ENCODE results near the gene NBPF4.
"Not testable (repeated sequence)": the region's sequence is repeated elsewhere in the genome, so short reads cannot be mapped to it uniquely, and the experiment has no call there.

Gene NBPF4

DNA sequence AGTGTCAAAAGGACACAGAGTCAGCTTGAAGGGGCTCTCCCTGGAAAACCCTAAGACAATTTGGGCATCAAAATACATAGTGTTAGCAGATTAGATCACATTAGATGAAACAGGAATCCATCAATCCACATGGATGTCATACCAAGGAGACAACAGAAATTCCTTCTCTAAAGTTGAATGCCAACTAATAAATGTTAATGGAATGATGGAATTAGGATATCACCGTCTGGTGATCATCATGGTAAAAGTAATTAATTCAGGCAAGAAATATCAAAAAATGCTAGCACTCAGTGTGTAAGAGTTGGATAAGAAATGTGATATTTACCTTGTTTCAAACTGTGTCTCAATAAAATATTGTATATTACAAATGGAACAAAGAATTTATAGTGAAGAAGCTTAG lies 32.9 kb downstream of the NBPF4 start:
- no peak for DNase-seq

DNA sequence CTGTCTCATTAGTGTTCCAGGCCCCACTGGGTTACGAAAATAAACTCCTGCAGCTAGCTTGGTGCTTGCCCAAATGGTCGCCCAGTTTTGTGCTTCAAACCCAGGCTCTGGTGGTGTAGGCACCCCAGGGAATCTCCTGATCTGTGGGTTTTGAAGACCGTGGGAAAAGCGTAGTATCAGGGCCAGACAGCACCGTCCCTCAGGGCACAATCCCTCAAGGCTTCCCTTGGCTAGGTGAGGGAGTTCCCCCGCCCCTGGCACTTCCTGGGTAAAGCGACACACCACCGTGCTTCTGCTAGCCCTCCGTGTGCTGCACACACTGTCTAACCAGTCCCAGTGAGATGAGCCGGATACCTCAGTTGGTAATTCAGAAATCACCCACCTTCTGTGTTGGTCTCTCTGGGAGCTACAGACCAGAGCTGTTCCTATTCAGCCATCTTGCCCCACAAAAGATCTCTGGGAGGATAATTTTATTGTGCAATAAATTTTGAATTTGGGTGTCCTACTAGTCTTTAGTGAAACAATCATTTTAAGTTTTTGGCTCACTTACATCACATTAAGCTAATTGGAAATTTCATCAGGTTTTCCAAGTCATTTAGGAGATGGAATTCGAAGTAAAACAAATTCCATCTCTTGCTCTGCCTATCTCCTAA lies 34.3 kb downstream of the NBPF4 start:
- no peak for DNase-seq

DNA sequence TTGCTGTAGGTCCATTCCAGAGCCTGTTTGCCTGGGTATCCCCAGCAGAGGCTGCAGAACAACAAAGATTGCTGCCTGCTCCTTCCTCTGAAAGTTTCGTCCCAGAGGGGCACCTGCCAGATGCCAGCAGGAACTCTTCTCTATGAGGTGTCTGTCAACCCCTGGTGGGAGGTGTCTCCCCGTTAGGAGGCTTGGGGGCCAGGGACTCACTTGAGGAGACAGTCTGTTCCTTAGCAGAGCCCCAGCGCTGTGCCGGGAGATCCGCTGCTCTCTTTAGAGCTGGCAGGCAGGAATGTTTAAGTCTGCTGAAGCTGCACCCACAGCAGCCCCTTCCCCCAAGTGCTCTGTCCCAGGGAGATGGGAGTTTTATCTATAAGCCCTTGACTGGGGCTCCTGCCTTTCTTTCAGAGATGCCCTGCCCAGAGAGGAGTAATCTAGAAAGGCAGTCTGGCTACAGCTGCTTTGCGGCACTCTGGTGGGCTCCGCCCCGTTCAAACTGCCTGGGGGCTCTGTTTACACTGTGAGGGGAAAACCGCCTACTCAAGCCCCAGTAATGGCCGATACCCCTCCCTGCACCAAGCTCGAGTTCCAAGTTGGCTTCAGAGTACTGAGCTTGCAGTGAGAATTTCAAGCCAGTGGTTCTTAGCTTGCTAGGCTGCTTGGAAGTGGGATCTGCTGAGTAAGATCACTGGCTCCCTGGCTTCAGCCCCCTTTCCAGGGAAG lies 35.0 kb downstream of the NBPF4 start:
- peak; percentile 55 for DNase-seq

DNA sequence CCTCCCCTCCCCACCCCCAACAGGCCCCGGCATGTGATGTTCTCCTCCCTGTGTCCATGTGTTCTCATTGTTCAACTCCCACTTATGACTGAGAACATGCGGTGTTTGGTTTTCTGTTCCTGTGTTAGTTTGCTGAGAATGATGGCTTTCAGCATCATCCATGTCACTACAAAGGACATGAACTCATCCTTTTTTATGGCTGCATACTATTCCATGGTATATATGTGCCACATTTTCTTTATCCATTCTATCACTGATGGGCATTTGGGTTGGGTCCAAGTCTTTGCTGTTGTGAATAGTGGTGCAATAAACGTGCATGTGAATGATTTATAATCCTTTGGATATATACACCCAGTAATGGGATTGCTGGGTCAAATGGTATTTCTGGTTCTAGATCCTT lies 40.3 kb downstream of the NBPF4 start:
- not testable (repeated sequence) for DNase-seq

DNA sequence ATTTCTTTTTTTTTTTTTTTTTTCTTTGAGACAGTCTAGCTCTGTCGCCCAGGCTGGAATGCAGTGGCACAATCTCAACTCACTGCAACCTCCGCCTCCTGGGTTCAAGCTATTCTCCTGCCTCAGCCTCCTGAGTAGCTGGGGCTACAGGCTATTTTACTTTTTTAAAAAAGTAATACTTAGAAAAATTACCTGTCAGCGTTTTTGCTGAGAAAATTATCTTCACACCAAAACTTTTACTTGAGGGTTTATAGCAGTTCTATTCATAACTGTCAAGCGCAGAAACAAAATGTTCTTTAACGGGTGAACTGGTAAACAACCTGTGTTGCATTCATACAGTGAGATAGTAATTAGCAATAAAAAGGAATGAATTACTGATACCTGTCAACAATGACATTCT lies 42.2 kb downstream of the NBPF4 start:
- DNase-seq: no peak

DNA sequence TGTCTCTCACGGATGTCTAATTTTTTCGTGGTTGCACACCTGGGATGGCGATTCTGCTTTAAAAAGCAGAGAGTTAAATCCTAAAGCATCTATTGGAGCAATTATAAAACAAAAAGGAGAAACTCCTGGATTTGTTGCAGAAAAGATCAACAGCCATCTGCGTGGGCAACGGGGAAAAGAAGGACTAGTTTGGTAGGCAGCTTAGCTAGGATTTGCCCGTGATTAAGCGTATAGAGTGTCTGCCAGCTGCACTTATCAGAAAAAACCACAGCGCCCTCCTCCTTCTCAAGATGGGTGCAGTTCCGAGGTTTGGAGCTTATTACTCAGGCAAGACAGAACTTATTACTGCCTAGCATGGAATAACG lies 43.2 kb downstream of the NBPF4 start:
- DNase-seq: no peak

DNA sequence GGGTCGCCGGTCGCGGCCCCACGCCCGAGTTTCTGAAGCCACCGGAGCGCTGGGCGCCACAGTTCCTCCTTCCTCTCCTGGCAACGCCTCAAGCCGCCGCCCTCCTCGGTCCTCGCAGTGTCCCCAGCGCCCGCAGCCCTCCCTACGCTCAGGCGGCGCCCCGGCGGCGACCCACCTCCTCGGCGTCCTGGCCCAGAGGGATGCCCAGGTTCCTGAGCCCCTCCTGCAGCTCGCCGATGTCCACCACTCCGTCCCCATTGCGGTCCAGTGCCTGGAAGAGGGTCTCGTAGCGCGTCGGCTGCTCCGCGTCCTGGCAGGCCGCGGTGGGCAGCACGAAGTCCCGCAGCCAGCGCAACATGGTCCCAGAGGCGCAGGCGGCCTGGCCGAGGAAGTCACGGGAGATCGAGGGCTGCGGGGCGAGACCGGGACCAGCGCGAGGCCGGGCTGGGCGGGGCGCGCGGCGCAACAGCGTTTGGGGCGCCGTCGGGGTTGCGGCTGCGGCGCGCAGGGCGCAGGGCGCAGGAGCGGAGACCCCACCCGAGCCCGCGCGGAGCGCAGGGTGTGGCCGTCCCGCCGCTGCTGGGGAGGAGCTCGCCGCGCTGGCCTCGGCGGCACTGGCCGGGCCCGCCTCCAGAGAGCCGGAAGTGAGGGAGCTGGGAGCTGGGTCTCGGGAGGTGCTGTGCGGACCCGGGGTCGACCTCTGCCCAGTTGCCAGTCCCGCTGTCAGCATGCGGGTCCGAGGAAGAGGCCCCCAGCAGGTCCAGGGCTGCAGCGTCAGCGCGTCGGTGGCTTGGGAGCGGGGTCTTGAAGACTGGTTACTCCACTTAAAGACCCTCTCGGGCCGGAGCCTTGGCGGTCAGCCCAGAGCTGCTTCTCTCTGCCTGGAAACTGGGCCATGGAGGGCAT lies 43.8 kb downstream of the NBPF4 start, which contains the start of gene SLC25A24:
Gene SLC25A24 (minus strand): TSS at position 563 of the 906 bp plus-strand sequence. CDS start 205 bp downstream, at position 358.
- DNase-seq: peak; percentile 92

DNA sequence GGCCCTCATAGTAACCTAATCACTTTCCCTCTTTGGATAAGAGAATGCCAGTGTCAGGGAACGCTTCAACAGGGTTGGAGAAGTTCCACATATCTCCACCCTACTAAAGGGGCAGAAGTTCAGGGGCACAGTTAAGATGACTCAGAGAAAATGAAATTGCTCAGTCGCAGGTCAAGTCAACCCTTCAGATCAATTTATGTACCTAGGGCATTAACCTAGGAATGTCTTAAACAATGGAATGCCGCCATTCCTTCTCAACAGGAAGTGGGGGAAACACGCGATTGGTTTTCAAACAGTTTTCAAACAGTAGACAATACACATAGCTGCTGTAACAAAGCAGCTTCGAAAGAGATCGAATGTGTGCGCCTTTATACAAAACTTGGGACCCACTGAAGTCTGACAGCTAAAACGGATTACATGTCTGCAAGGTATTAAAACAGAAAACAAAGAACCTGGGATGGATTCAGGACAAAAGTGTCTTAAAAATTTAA lies 44.6 kb downstream of the NBPF4 start:
- DNase-seq: no peak

DNA sequence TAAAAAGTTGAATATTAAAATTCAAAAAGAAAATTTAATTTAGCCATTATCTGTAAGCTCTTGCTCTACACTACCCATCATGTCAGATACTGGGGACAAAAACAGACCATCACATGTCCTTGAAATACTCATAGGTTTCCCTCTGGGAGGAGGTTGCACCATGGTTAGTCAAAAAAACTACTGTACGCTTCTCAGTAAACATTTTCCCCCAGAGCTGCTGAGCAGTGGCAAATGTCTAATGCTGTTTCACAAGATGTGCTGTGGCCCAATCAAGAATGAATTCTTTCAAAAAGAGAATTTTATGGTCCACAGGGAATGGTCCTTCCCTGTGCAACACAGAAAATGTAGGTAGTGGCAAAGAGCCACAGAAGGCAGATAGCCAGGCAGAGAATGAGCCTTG lies 49.8 kb downstream of the NBPF4 start:
- DNase-seq: no peak

DNA sequence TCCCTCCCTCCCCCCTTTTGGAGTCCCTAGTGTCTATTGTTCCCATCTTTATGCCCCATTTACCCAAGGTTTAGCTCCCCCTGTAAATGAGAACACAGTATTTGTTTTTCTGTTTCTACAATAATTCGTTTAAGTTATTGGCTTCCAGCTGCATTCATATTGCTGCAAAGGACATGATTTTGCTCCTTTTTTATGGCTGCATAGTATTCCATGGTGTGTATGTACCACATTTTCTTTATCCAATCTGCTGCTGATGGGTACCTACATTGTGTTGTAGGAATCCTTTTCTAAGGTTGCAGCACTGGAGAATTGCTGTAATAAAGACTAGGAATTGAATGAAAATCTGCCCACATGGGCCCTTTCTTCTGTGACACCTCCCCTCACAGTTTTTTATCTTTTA lies 50.5 kb downstream of the NBPF4 start:
- no peak for DNase-seq

DNA sequence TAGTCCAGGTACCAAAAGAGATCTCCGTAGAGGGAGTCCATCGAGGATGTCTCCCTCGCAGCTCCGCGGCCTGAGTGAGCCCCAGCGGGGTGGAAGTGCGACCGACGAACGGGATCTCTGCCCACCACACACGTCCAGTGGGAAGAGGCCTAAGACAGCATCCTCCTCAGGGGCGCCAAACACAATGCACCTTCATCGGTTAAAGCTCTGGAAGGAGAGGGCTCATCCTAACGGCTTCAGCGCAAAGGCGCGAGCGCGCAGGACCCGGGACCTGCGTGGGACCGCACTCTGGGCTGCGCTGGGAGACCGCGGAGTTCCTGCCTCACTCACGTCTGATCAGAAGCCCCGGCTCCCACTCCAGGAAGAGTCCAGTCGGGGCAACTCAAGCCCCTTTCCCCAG lies 51.3 kb downstream of the NBPF4 start:
- no peak for DNase-seq

DNA sequence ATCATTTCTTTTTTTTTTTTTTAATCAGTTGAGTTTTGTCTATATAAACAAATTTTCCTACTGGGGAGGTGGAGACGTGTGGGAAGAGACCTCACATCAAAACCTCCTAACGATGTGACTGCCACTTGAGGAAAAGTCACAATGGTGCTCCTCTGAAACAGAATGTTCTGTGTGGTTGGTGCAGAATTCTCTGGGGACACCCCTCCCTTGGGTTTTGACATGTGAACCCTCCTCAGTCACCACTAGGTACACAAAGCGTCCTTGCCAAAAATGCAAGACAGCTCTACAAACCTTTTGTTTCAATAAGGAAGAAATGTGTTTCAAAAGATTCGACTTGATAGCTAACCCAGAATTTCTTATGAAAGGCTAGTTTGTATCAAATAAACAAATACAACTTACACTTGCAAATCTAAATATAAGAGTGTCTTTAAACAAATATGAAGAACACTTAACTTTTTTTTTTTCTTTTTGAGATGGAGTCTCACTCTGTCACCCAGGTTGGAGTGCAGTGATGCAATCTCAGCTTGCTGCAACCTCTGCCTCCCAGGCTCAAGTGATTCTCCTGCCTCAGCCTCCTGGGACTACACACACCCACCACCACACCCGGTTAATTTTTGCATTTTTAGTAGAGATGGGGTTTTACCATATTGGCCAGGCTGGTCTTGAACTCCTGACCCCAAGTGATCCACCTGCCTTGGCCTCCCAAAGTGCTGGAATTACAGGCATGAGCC lies 53.0 kb downstream of the NBPF4 start:
- DNase-seq: no peak

DNA sequence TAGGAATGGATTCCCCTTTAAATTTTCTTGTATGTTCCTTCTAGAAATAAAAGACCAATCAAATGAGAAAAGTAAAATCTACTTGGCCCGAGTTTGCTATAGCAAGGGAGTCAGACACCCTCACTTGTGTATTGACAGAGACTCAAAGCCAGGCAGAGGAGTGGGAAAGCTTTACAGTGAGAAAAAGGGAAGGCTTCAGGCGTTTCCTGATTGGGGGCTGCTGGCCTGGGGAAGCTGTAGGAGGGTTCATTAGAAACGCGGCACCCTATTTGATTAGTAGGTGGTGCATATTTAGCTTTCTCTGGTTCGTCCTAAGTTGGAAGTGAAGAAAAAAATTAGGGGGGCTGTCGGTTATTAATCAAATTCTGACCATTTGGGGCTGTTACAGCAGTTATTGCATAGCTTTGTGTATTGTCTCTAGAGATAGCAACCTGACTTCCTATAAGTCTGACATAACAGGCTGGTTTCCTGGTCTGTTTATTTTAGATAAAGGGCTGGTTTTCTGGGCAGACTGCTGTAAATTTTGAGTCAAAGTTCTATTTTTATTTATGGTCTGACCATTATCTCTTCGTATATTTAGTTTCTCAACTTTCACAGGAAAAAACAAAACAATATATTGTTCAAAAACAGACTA lies 53.8 kb downstream of the NBPF4 start:
- no peak for DNase-seq

DNA sequence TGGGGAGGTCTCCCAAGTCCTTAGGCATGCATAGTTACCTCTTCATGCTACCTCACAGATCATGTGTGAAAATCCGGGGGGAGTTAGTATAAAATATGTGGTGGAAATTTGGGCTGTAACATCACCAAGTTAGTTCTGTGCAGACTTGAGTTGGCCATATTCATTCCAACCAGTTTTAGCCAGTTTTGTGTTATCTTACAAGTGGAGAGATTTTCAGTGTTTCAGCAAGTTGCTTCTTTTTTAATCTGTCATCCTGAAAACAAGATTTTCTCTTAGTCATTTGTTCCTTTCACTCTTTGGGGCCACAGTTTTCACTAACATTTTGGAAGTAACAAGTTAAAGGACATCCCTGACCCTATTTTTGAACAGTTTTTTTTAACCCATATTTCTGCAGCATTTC lies 55.1 kb downstream of the NBPF4 start:
- DNase-seq: no peak

DNA sequence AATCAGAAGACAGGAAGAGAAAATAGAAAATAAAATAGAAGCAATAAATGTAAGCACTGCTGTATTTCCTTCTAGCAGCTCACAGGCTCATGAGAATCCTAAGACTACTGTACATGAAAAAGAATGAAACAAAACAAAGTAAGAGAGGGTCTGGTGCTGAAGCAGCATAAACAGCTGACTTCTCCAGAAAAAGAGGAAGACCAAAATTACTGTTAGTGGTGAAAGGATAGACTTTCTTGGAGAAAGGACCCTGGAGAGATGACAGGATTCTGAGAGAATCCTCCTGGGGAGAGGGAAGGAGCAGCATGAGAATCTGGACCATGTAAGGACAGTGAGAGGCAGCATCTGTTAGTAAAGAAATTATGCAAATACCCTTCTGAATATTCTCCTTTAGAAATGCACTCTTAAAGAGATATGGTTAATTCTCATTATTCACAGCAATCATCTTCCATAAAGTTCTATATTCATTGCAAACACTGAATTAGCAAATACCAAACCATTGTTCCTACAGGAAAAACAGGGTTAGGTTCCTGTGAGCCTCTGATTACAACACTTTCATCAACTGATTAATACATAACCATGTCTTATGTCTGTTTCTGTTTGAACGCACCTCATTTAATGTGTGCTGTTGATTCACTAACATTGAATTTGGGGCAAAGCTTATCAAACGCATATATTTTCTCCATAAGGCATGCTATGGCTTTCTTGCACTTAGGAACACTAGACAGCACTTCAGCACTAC lies 60.7 kb downstream of the NBPF4 start:
- no peak for DNase-seq

DNA sequence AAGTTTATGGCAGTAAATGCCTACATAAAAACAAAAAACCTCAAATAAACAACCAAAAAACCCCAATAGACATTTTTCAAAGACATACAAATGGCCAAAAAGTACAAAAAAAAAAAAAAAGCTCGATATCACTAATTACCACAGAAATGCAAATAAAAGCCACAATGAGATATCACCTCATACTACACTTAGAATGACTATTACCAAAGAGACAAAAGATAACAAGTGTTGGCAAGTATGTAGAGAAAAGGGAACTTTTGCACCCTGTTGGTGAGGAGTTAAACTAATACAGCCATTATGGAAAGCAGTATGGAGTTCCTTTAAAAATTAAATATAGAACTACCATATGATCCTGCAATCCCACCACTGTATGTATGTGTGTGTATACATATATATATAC lies 64.9 kb downstream of the NBPF4 start:
- DNase-seq: no peak

All from left hindlimb (tissue), 1 donor.